GM19463 (cell line): ENCODE results near the gene FBXW8.

ENCODE experiments used
- ATAC-seq: cut with Tn5 transposase; IDR thresholded peaks from one replicate; pipeline ENCODE4 v1.9.1; 2021; ENCODE audit warnings: mild to moderate bottlenecking, moderate library complexity; ENCODE audit not compliant: unreplicated experiment

Gene FBXW8

GRCh38 chr12:116884871-116885270 is 25.9 kb upstream of the FBXW8 start:
- no peak for ATAC-seq

DNA sequence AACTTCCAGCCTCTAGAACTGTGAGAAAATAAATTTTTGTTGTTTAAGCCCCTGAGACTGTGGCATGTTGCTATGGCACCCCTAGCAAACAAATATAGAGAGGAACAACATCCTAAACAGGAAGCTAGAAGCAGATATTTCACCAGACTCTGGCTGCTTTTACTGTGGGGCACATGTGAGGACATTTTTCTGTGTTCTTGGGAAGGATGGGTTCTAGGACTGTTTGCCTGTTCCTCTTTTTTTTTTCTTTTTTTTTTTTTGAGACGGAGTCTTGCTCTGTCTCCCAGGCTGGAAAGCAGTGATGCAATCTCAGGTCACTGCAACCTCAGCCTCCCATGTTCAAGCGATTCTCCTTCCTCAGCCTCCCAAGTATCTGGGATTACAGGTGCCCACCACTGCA is 25.3 kb upstream of the FBXW8 start:
- ATAC-seq = no peak

- no peak for ATAC-seq
These were observed 23.5 kb upstream of the FBXW8 start for GRCh38 chr12:116887244-116887643.

GRCh38 chr12:116887897-116888296 is 22.9 kb upstream of the FBXW8 start:
- ATAC-seq = no peak

GRCh38 chr12:116890330-116890729 is 20.4 kb upstream of the FBXW8 start:
- no peak for ATAC-seq

DNA sequence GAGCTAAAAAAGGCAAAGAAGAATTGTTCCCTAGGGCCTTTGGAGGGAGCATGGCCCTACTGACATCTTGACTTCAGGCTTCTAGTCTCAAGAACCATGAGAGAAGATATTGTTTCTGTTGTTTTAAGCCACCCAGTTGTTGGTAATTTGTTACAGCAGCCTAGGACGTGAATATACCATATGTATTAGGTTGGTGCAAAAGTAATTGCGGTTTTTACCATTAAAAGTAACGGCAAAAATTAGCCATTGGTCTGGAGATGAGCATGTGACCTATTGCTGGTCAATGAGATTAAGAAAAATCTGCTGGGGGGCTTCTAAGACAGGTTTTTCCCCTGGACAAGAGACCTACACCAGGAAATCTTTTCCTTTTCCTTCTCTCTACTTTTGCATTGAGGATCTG is 19.7 kb upstream of the FBXW8 start:
- ATAC-seq = no peak

GRCh38 chr12:116892349-116893140 is 18.2 kb upstream of the FBXW8 start:
- ATAC-seq = no peak

- no peak for ATAC-seq
These were observed 15.8 kb upstream of the FBXW8 start for GRCh38 chr12:116894913-116895312.

DNA sequence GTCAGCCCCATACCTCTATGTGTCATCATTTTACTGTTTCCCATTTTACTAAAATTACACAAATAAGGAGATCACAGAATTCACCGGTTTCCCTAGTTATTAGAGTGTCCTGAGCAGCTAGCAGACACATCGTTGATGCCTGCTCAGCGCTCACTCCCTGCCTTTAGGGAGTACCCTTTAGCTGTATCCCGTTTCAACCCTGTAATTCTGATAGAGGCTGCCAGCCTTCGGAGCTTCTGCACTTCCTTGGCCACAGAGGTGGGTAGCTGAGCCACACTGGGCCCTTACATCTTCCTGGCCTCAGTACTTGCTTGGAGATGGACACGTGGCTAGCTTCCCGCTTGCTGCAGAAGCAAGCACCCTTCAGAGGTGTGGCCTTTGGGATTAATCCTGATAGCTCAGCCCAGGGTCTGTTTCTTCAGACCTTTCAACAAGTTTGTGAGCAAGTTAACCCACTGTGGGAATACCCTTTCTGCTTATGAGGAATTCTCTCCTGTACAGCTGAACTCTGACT is 14.3 kb upstream of the FBXW8 start:
- ATAC-seq = no peak

GRCh38 chr12:116897476-116897875 is 13.3 kb upstream of the FBXW8 start:
- no peak for ATAC-seq

DNA sequence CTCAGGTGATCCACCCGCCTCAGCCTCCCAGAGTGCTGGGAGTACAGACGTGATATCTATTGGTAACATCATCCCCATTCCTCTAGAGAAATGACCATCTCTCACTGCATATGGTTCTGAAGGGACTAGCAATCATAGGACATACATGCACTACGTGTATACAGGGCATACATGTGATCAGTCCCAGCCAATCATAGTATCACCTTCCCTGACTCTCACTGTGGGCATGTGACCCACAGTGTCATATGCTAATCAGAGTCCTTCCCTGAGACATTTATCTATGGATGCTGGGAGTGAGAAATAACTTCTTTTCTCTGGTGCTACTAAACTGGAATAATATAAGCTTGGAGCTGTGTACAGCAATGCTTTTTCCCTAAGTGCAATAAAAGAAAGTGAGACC is 12.1 kb upstream of the FBXW8 start:
- ATAC-seq = no peak

- no peak for ATAC-seq
These were observed 9.1 kb upstream of the FBXW8 start for GRCh38 chr12:116901612-116902011.

DNA sequence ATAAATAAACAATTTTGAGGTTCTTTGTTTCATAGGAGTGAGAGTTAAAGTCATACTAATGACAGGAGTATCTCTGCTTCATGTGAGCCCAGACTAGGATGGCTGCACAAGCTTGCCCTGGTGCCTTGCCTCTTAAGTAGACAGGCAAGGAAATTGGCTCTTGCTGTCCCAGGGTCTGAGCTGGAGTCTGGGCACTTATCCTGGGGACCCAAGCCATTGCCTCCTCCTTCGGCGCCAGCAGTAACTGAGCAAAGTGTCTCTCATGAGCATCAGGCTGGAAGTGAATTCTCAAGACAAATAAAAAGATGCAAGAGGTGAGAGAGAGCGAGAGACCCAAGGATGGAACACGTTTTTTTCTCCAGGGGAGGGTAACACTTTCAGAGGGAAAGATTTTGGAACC is 6.9 kb upstream of the FBXW8 start:
- ATAC-seq = no peak

DNA sequence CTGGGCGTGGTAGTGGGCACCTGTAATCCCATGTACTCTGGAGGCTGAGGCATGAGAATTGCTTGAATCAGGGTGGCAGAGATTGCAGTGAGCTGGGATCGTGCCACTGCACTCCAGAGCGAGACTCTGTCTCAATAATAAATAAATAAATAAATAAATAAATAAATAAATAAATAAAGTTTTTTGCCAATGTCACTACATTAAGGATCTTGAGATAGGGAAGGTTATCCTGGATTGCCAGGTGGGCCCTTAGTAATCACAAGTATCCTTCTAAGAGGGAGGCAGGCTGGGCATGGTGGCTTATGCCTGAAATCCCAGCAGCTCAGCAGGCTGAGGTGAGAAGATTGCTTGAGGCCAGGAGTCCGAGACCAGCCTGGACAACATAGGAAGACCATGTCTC is 4.5 kb upstream of the FBXW8 start:
- no peak for ATAC-seq

- ATAC-seq = no peak
These were observed 488 bp upstream of the FBXW8 start for GRCh38 chr12:116910280-116910644.

DNA sequence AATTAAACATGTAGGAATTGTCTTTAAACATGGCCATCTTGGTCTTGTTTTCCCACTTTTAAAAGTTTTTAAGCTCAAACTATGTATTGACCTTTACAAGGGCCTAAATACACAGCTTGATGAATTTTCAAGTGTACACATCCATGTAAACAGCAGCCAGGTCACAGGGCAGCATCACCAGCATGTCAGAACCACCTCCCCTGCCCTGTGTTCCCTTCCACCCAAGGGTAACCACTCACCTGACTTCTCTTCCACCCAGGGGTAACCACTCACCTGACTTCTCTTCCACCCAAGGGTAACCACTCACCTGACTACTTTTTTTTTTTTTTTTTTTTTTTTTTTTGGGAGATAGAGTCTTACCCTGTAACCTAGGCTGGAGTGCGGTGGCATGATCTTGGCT is 4.6 kb downstream of the FBXW8 start:
- no peak for ATAC-seq

DNA sequence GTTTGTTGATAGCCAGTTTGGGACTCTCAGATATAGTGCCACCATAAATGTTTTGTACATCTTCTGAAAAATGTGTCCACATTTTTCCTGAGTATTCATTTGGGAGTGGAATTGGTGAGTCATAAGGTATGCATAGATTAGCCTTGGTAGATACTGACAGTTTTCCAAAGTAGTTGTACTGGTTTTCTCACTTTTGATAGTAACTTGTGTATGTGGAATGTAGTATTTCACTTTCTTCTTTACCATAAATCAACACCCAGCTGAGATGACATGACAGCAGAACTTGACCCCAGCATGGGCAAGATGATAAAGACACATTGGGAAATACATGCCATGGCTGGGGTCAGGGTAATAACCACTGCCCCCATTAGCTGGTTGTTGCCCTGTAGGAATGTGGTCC is 5.4 kb downstream of the FBXW8 start:
- ATAC-seq = no peak

GRCh38 chr12:116916714-116917114 is 6.0 kb downstream of the FBXW8 start:
- ATAC-seq = peak; percentile 97

GRCh38 chr12:116918464-116918863 is 7.7 kb downstream of the FBXW8 start:
- ATAC-seq = no peak

DNA sequence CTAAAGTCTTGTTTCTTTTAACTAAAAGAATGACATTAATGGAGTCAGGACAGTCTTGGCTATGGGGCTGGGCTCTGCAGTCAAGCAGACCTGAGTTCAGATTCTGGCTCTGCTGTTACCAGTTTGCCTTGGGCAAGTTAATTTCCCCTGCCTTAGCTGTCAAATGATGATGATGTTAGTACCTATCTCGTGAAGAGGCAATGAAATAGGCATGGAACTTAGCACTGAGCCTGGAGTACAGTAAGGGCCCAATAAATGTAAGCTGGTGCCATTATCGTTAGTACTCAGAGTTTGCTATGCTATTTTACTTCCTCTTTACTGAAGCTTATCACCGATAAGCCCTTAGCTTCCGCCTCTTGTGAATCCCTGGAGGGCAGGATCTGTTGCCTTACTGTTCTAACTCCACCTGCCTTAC is 8.5 kb downstream of the FBXW8 start:
- ATAC-seq = no peak

- ATAC-seq = no peak
These were observed 9.1 kb downstream of the FBXW8 start for GRCh38 chr12:116919706-116920485.

DNA sequence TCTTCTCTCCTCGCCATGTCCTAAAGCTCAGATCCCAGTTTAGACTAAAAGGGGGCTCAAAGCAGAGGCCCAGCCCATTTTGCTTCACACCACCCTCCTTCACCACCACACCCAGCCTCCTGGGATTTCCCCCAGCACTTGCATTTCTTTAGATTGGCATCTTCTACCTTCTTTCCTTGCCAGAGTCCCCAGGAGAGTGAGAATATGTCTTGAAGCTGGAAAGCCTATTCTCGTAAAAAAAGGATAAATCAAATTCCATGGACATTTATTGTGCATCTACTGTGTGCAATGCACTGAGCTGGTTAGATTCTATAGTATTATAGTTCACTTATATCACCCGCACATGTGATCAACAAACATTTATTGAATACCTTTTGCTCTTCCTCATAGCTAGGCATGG is 10.2 kb downstream of the FBXW8 start:
- no peak for ATAC-seq
